Suprapubic skin (tissue), 4 donors: ENCODE data around the gene CD27. TPM values are rescaled to one million over a fixed set of nuclear protein-coding genes. Genes with fewer than 3 reads are reported as not detected.
A peak's percentile ranks its signal among the peaks of the same experiment; 100 is the strongest.

Experiments
- DNase-seq, 2 donors: peaks; one replicate each; pipeline ENCODE4 v3.0.0-alpha.2; 2019; ENCODE audit warnings: low spot score in 2 of 2
- H3K27ac ChIP-seq: fragments of 200-600 bp; sonication (generic); one replicate; pipeline ENCODE4 v1.5.1; 2019
- H3K27me3 ChIP-seq: fragments of 200-600 bp; sonication (generic); one replicate; pipeline ENCODE4 v1.5.1; 2019
- H3K36me3 ChIP-seq: fragments of 200-600 bp; sonication (generic); one replicate; pipeline ENCODE4 v1.5.1; 2019
- H3K4me1 ChIP-seq: fragments of 200-600 bp; sonication (generic); one replicate; pipeline ENCODE4 v1.5.1; 2019
- H3K4me3 ChIP-seq: fragments of 200-600 bp; sonication (generic); one replicate; pipeline ENCODE4 v1.5.1; 2019; ENCODE audit warnings: mild to moderate bottlenecking
- H3K9me3 ChIP-seq: fragments of 200-600 bp; sonication (generic); one replicate; pipeline ENCODE4 v1.5.1; 2019
- CTCF ChIP-seq, 2 donors: fragments of 200-600 bp in 1 of 2; fragments of 450-650 bp in 1 of 2; sonication (generic) in 1 of 2; IDR thresholded peaks; one replicate each; pipeline ENCODE4 v1.5.1; 2016 to 2019; ENCODE audit warnings: antibody characterized with exemption in 2 of 2, mild to moderate bottlenecking in 1 of 2, moderate library complexity in 1 of 2
- EP300 ChIP-seq: sonication (generic); formaldehyde crosslinking; IDR thresholded peaks from one replicate; pipeline ENCODE4 v1.6.1; 2017; ENCODE audit warnings: antibody characterized with exemption
- POLR2A ChIP-seq, 2 donors: fragments of 450-650 bp; IDR thresholded peaks; one replicate each; pipeline ENCODE4 v1.6.1; 2017; ENCODE audit warnings: antibody characterized with exemption in 2 of 2, mild to moderate bottlenecking in 2 of 2, moderate library complexity in 2 of 2
- POLR2AphosphoS5 ChIP-seq, 3 donors: sonication (generic); formaldehyde crosslinking; IDR thresholded peaks; one replicate each; pipeline ENCODE4 v1.6.1; 2017; ENCODE audit warnings: antibody characterized with exemption in 3 of 3
- WGBS: methylation state at CpG from one replicate; pipeline ENCODE4 v1.1.5; 2018; 5-methylcytosine and 5-hydroxymethylcytosine counted together
- total RNA-seq, 4 donors: library from RNA; depleted of rRNA; stranded (reverse); fragments of >200 nt; gene quantifications; one replicate each; pipeline ENCODE4 v1.1.0, GENCODE V29; 2016

Gene CD27
- total RNA-seq, 4 donors from 2014 or later, result 1.9 TPM; not detected in 3

- Histone ChIP-seq H3K4me1 (peaks cover 25% of the 10 kb centered on the region), H3K27ac (no peak overlapping the region), H3K27me3 (no peaks in the 10 kb centered on the region), H3K36me3 (no peaks in the 10 kb centered on the region), H3K9me3 (no peaks in the 10 kb centered on the region), H3K4me3 (no peak overlapping the region)
- WGBS, result 85% methylated on average over 3 of the region's 3 CpGs
- TF ChIP-seq EP300 (no peak), CTCF (IDR thresholded peaks at IDR 0.05) (no peak), POLR2A (IDR thresholded peaks at IDR 0.05) (no peak), POLR2AphosphoS5 (IDR thresholded peaks at IDR 0.05) (no peak)
- no peak for DNase-seq
These were observed 16.4 kb upstream of the CD27 start for GRCh38 chr12:6428326-6428725.

GRCh38 chr12:6430124-6430989 is 14.4 kb upstream of the CD27 start:
- H3K36me3 ChIP-seq, result no peaks in the 10 kb centered on the region
- peaks cover 17% of the 10 kb centered on the region for H3K4me1 ChIP-seq
- TF ChIP-seq POLR2AphosphoS5 (IDR thresholded peaks at IDR 0.05) (peak; percentile 51 to 96 (median 55)), CTCF (IDR thresholded peaks at IDR 0.05) (no peak), POLR2A (IDR thresholded peaks at IDR 0.05) (no peak)
- peak overlapping the region; percentile 16 for H3K4me3 ChIP-seq
- peak overlapping the region; percentile 83 for H3K27ac ChIP-seq
- peak; percentile 93 to 96 for DNase-seq
- no peaks in the 10 kb centered on the region for H3K27me3 ChIP-seq
- no peaks in the 10 kb centered on the region for H3K9me3 ChIP-seq
- WGBS, result 20% methylated on average over 19 of the region's 19 CpGs

- H3K4me3 ChIP-seq, result no peak overlapping the region
- H3K9me3 ChIP-seq, result no peaks in the 10 kb centered on the region
- WGBS, result 86% methylated on average over 5 of the region's 5 CpGs
- no peaks in the 10 kb centered on the region for H3K27me3 ChIP-seq
- TF ChIP-seq POLR2A (IDR thresholded peaks at IDR 0.05) (no peak), CTCF (IDR thresholded peaks at IDR 0.05) (no peak), POLR2AphosphoS5 (IDR thresholded peaks at IDR 0.05) (no peak), EP300 (no peak)
- DNase-seq, result no peak
- peaks cover 17% of the 10 kb centered on the region for H3K4me1 ChIP-seq
- H3K27ac ChIP-seq, result no peak overlapping the region
- H3K36me3 ChIP-seq, result no peaks in the 10 kb centered on the region
These were observed 11.8 kb upstream of the CD27 start for GRCh38 chr12:6432991-6433390.

GRCh38 chr12:6434205-6435140 is 10.3 kb upstream of the CD27 start:
- H3K4me1 ChIP-seq, result peaks cover 17% of the 10 kb centered on the region
- 83% methylated on average over 17 of the region's 17 CpGs for WGBS
- no peaks in the 10 kb centered on the region for H3K9me3 ChIP-seq
- H3K4me3 ChIP-seq, result no peak overlapping the region
- DNase-seq, result peak in 1 of 2 donors; percentile 34
- TF ChIP-seq CTCF (IDR thresholded peaks at IDR 0.05) (no peak), POLR2AphosphoS5 (IDR thresholded peaks at IDR 0.05) (no peak), POLR2A (IDR thresholded peaks at IDR 0.05) (no peak), EP300 (no peak)
- H3K27me3 ChIP-seq, result no peaks in the 10 kb centered on the region
- no peak overlapping the region for H3K27ac ChIP-seq
- H3K36me3 ChIP-seq, result no peaks in the 10 kb centered on the region
